ENCODE data around the gene DCAF10. TPM values are rescaled to one million over a fixed set of nuclear protein-coding genes. Genes with fewer than 3 reads are reported as not detected.
"Not testable (repeated sequence)": the region's sequence is repeated elsewhere in the genome, so short reads cannot be mapped to it uniquely, and the experiment has no call there.

DCAF10 gene
- total and polyA plus RNA-seq, 2 of the 8 experiments (the other 6 are each of a cell fraction or from before 2014, with no cell fraction given) = 7.1 to 15.0 TPM

DNA sequence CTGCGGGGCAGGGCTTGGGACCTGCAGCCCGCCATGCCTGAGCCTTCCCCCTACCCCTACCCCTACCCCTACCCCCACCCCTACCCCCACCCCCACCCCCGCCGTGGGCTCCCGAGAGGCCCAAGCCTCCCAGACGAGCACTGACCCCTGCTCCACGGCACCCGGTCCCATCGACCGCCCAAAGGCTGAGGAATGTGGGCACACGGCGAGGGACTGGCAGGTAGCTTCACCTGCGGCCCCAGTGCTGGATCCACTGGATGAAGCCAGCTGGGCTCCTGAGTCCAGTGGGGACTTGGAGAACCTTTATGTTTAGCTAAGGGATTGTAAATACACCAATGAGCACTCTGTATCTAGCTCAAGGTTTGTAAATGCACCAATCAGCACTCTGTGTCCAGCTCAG lies 48.5 kb upstream of the DCAF10 start:
- not testable (repeated sequence) for H3K23me2 ChIP-seq (ENCODE audit: low read depth, low read length); H3K23ac ChIP-seq (ENCODE audit: insufficient read length); H3K14ac ChIP-seq (ENCODE audit: insufficient read length); H3K9ac ChIP-seq (replicated peaks in 1 of 4; ENCODE audit: extremely low read depth in 1 of 4, low read depth in 3 of 4, low read length in 3 of 4); H3K4me1 ChIP-seq (replicated peaks in 1 of 4; ENCODE audit: control insufficient read depth in 3 of 4, insufficient read depth in 4 of 4, low read length in 3 of 4); H2BK20ac ChIP-seq (ENCODE audit: low read length); H2BK12ac ChIP-seq (ENCODE audit: low read depth, low read length); H3K4me3 ChIP-seq (ENCODE audit: extremely low read depth in 1 of 4, insufficient read depth in 2 of 4, low read depth in 3 of 4, low read length in 4 of 4); H3K4me2 ChIP-seq (ENCODE audit: insufficient read depth in 1 of 2, low read depth in 2 of 2, low read length in 2 of 2); H4K91ac ChIP-seq (replicated peaks; ENCODE audit: insufficient read length, low read length); H2BK15ac ChIP-seq (ENCODE audit: low read length); H4K8ac ChIP-seq (ENCODE audit: extremely low read depth, insufficient read depth, low read length); H4K5ac ChIP-seq (ENCODE audit: insufficient read length, low read depth, low read length); H3K36me3 ChIP-seq (ENCODE audit: control insufficient read depth in 2 of 4, insufficient read depth in 4 of 4, low read length in 3 of 4); H3K56ac ChIP-seq (replicated peaks; ENCODE audit: insufficient read length, low read depth, low read length); H2AFZ ChIP-seq (ENCODE audit: low read length); H3K18ac ChIP-seq (ENCODE audit: extremely low read depth, low read length); H3K79me1 ChIP-seq (ENCODE audit: low read depth, low read length); H3K4ac ChIP-seq (replicated peaks; ENCODE audit: insufficient read length, low read depth, low read length); H3K27me3 ChIP-seq (replicated peaks in 1 of 4; ENCODE audit: control insufficient read depth in 3 of 4, extremely low read depth in 1 of 4, insufficient read depth in 3 of 4, low read length in 3 of 4); FAIRE-seq; H2AK5ac ChIP-seq (ENCODE audit: low read depth, low read length); H3K79me2 ChIP-seq (ENCODE audit: control insufficient read depth in 1 of 2, insufficient read depth in 2 of 2, low read length in 2 of 2); H4K20me1 ChIP-seq (replicated peaks in 1 of 2; ENCODE audit: control insufficient read depth in 1 of 2, insufficient read depth in 2 of 2, low read length in 2 of 2); H2BK5ac ChIP-seq (ENCODE audit: low read depth, low read length); DNase-seq (ENCODE audit: low read depth in 1 of 2, low spot score in 2 of 2); H3K27ac ChIP-seq (ENCODE audit: low read depth, low read length); H2BK120ac ChIP-seq (replicated peaks; ENCODE audit: low read depth, low read length); H3K9me3 ChIP-seq (ENCODE audit: insufficient read depth in 2 of 2, low read depth in 1 of 2, low read length in 1 of 2)
- ChIA-PET POLR2A (ENCODE audit: partially characterized antibody) (interaction anchor here (0.9 to 1.5 kb wide), 3 partner anchors 12 to 48 kb away, joined by 3 to 6 read pairs (median 3); partner anchors contain the start of genes DCAF10 and EXOSC3), CTCF (ENCODE audit: partially characterized antibody) (interaction anchor here (1.0 kb wide), 1 partner anchor 84 kb away, joined by 3 read pairs; no protein-coding TSS in a partner anchor)
- WGBS, 2 experiments (ENCODE audit: extremely low coverage in 1 of 2, insufficient coverage in 1 of 2, insufficient read length in 1 of 2, insufficient replicate concordance in 2 of 2, low coverage in 1 of 2, low lambda C conversion rate in 2 of 2, missing lambda C conversion rate in 1 of 2) = 78% methylated on average over 7 of the region's 13 CpGs; no CpG with 5 or more reads in 1 of the 2 experiments

Measured in H1 (cell line).